PFSK-1 (cell line): ENCODE results near the gene KCNIP3.

Experiments used
- FOXP2 ChIP-seq: optimal IDR thresholded peaks from 2 replicates; pipeline ENCODE3; 2011; ENCODE audit warnings: borderline replicate concordance, control low read depth, inconsistent platforms; ENCODE audit not compliant: insufficient read depth; ENCODE audit errors: extremely low read length, extremely low read depth
- POLR2AphosphoS5 ChIP-seq: IDR thresholded peaks from 2 replicates; pipeline ENCODE4 v1.6.1; 2012; ENCODE audit warnings: low read depth, mild to moderate bottlenecking, control low read depth, low read length, moderate library complexity
- REST ChIP-seq, 2 experiments: IDR thresholded peaks; 2 replicates each; pipeline versions ENCODE4 v1.6.1 to v1.8.0; 2011 to 2012; ENCODE audit warnings: low read depth in 2 of 2, low read length in 2 of 2, control low read depth in 1 of 2, inconsistent platforms in 1 of 2, mild to moderate bottlenecking in 1 of 2, moderate library complexity in 1 of 2; ENCODE audit not compliant: insufficient read depth in 1 of 2
- SIN3A ChIP-seq: IDR thresholded peaks from 2 replicates; pipeline ENCODE4 v1.6.1; 2012; ENCODE audit warnings: mild to moderate bottlenecking, low read length, moderate library complexity, borderline replicate concordance; ENCODE audit not compliant: insufficient read depth
- TAF1 ChIP-seq: IDR thresholded peaks from 2 replicates; pipeline ENCODE4 v1.6.1; 2012; ENCODE audit warnings: low read length, control low read depth, borderline replicate concordance; ENCODE audit not compliant: insufficient read depth

The KCNIP3 gene

GRCh38 chr2:95316466-95317122 is 19.4 kb downstream of the KCNIP3 start:
- TF ChIP-seq FOXP2 (no peak), TAF1 (no peak), POLR2AphosphoS5 (no peak), SIN3A (no peak), REST (IDR thresholded peaks at IDR 0.05; ENCODE audit: insufficient read depth in 1 of 2, low read depth in 2 of 2, low read length in 2 of 2) (no peak)

- TF ChIP-seq TAF1, result no peak
- no peak for TF ChIP-seq REST (IDR thresholded peaks at IDR 0.05; ENCODE audit: insufficient read depth in 1 of 2, low read depth in 2 of 2, low read length in 2 of 2)
- no peak for TF ChIP-seq FOXP2
- TF ChIP-seq POLR2AphosphoS5, result no peak
- TF ChIP-seq SIN3A, result no peak
Measured at GRCh38 chr2:95317123-95317500, 20.0 kb downstream of the KCNIP3 start.

GRCh38 chr2:95317665-95318425 is 20.7 kb downstream of the KCNIP3 start:
- TF ChIP-seq POLR2AphosphoS5, result no peak
- no peak for TF ChIP-seq SIN3A
- no peak for TF ChIP-seq REST (IDR thresholded peaks at IDR 0.05; ENCODE audit: insufficient read depth in 1 of 2, low read depth in 2 of 2, low read length in 2 of 2)
- no peak for TF ChIP-seq FOXP2
- no peak for TF ChIP-seq TAF1

GRCh38 chr2:95318431-95319220 is 21.5 kb downstream of the KCNIP3 start:
- TF ChIP-seq SIN3A (no peak), FOXP2 (no peak), REST (IDR thresholded peaks at IDR 0.05; ENCODE audit: insufficient read depth in 1 of 2, low read depth in 2 of 2, low read length in 2 of 2) (no peak), TAF1 (no peak), POLR2AphosphoS5 (no peak)
